NB4 (cell line): Measurements from ENCODE around the gene GPR176.

Source experiments
- MAX ChIP-seq: IDR thresholded peaks from 2 replicates; pipeline ENCODE4 v1.6.1; 2011; ENCODE audit warnings: low read depth, low read length
- POLR2A ChIP-seq: IDR thresholded peaks from 2 replicates; pipeline ENCODE4 v1.6.1; 2011; ENCODE audit warnings: mild to moderate bottlenecking; ENCODE audit not compliant: insufficient read length; ENCODE audit errors: extremely low read depth
- TF ChIP-seq, protein P1 (sequence below): IDR thresholded peaks from one replicate; pipeline ENCODE4 v1.5.1; 2012; ENCODE audit warnings: low read depth, low read length

DNA sequence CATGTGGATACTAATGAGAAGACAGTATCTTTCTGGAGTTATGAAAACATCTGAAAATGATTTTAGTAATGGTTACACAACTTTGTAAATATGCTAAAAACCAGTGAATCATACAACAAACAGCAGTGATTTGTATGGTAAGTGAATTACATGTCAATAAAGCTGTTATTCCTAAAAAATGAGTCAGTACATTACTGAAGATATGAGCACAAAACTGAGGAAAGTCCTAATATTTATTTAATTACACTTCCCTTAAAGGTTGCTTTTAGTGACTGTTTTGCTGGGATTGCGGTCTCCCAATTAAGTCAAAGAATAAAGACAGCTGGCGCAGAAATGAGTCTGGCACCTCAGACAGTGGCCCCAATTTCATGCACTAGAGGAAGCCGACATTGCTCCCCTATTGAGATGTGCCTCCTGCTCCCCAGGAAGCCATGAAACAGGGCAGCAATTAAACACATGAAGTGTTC lies 86.5 kb downstream of the GPR176 start:
- TF ChIP-seq, protein P1, sequence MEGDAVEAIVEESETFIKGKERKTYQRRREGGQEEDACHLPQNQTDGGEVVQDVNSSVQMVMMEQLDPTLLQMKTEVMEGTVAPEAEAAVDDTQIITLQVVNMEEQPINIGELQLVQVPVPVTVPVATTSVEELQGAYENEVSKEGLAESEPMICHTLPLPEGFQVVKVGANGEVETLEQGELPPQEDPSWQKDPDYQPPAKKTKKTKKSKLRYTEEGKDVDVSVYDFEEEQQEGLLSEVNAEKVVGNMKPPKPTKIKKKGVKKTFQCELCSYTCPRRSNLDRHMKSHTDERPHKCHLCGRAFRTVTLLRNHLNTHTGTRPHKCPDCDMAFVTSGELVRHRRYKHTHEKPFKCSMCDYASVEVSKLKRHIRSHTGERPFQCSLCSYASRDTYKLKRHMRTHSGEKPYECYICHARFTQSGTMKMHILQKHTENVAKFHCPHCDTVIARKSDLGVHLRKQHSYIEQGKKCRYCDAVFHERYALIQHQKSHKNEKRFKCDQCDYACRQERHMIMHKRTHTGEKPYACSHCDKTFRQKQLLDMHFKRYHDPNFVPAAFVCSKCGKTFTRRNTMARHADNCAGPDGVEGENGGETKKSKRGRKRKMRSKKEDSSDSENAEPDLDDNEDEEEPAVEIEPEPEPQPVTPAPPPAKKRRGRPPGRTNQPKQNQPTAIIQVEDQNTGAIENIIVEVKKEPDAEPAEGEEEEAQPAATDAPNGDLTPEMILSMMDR, result no peak
- no peak for TF ChIP-seq POLR2A
- no peak for TF ChIP-seq MAX
